B cell (primary cell): ENCODE results near the gene KAZN. TPM values are rescaled to one million over a fixed set of nuclear protein-coding genes. Genes with fewer than 3 reads are reported as not detected.

Experiments
- ATAC-seq: fragments of 200-7000 bp; cut with Tn5 transposase; one replicate; pipeline ENCODE4 v1.10.0; 2021; ENCODE audit warnings: low read depth, mild to moderate bottlenecking, moderate number of reproducible peaks, moderate library complexity
- CTCF ChIA-PET: fragments of 350-600 bp; sonication (Branson Sonifier 250); formaldehyde crosslinking; loops from one replicate; lab custom pipeline; 2021; ENCODE audit warnings: antibody characterized with exemption, inconsistent platforms; lab: Charles Lee
- POLR2A ChIA-PET: fragments of 350-600 bp; sonication (Branson Sonifier 250); formaldehyde crosslinking; loops from one replicate; lab custom pipeline; 2021; ENCODE audit warnings: antibody characterized with exemption; lab: Charles Lee
- DNase-seq: peaks from one replicate; pipeline ENCODE4 v3.0.0; 2013
- H2AFZ ChIP-seq: 2 replicates; pipeline ENCODE4 v1.6.1; 2012; ENCODE audit warnings: mild to moderate bottlenecking, low read depth, low read length; ENCODE audit not compliant: insufficient read depth, poor library complexity, severe bottlenecking
- H3K27ac ChIP-seq, 2 donors: 1 replicate in 1 of 2; 2 replicates in 1 of 2; pipeline ENCODE4 v1.5.1; 2012 to 2013; ENCODE audit warnings: low read length in 2 of 2, mild to moderate bottlenecking in 2 of 2, moderate library complexity in 1 of 2
- H3K27me3 ChIP-seq, 4 experiments: fragments of 200-600 bp in 1 of 4; sonication (generic) in 1 of 4; replicated peaks in 1 of 4; 1 replicate in 2 of 4; 2 replicates in 2 of 4; pipeline versions ENCODE4 v1.6.1 to v1.7.0; 2013 to 2016; ENCODE audit warnings: low read length in 3 of 4, mild to moderate bottlenecking in 2 of 4, mixed read lengths in 1 of 4, moderate library complexity in 1 of 4; ENCODE audit not compliant: insufficient read depth in 4 of 4, control insufficient read depth in 3 of 4; ENCODE audit errors: control extremely low read depth in 1 of 4
- H3K36me3 ChIP-seq, 2 experiments: replicated peaks in 1 of 2; 1 replicate in 1 of 2; 2 replicates in 1 of 2; pipeline versions ENCODE4 v1.6.1 to v1.7.1; 2013; ENCODE audit warnings: low read length in 1 of 2; ENCODE audit not compliant: insufficient read depth in 2 of 2, control insufficient read depth in 1 of 2; ENCODE audit errors: control extremely low read depth in 1 of 2, extremely low read depth in 1 of 2
- H3K4me1 ChIP-seq, 2 donors: fragments of 200-600 bp in 1 of 2; sonication (generic) in 1 of 2; 1 replicate in 1 of 2; 2 replicates in 1 of 2; pipeline versions ENCODE4 v1.5.1 to v1.6.1; 2013 to 2017; ENCODE audit warnings: low read length in 2 of 2; ENCODE audit not compliant: control insufficient read depth in 2 of 2, insufficient read depth in 2 of 2
- H3K4me2 ChIP-seq: replicated peaks from 2 replicates; pipeline ENCODE3; 2012; ENCODE audit warnings: mild to moderate bottlenecking, low read depth, low read length; ENCODE audit not compliant: poor library complexity, severe bottlenecking
- H3K4me3 ChIP-seq, 5 experiments: fragments of 200-600 bp in 1 of 5; sonication (generic) in 1 of 5; 1 replicate in 3 of 5; 2 replicates in 2 of 5; pipeline versions ENCODE4 v1.5.1 to v1.7.0; 2011 to 2016; ENCODE audit warnings: low read length in 4 of 5, mild to moderate bottlenecking in 4 of 5, low read depth in 2 of 5, control low read depth in 1 of 5, moderate library complexity in 1 of 5; ENCODE audit not compliant: insufficient read depth in 1 of 5; ENCODE audit errors: control extremely low read depth in 1 of 5, extremely low read depth in 1 of 5
- H3K79me2 ChIP-seq: fragments of 200-600 bp; sonication (generic); one replicate; pipeline ENCODE4 v1.6.0; 2016; ENCODE audit warnings: low read length; ENCODE audit not compliant: control insufficient read depth, insufficient read depth
- H3K9ac ChIP-seq: fragments of 200-600 bp; sonication (generic); 2 replicates; pipeline ENCODE4 v1.6.1; 2017; ENCODE audit warnings: mild to moderate bottlenecking, low read length, moderate library complexity
- H3K9me3 ChIP-seq, 3 donors: one replicate each; pipeline versions ENCODE4 v1.6.1 to v1.7.1; 2013; ENCODE audit warnings: low read length in 2 of 3; ENCODE audit not compliant: control insufficient read depth in 2 of 3, insufficient read depth in 1 of 3; ENCODE audit errors: control extremely low read depth in 1 of 3
- H4K20me1 ChIP-seq: 2 replicates; pipeline ENCODE4 v1.6.0; 2012; ENCODE audit warnings: mild to moderate bottlenecking, low read length; ENCODE audit not compliant: insufficient read depth, control insufficient read depth, poor library complexity, severe bottlenecking
- H3K27ac Mint-ChIP-seq: one replicate; pipeline ENCODE4 v1.8.0; 2021; ENCODE audit warnings: mixed read lengths
- H3K27me3 Mint-ChIP-seq: one replicate; pipeline ENCODE4 v1.8.0; 2021; ENCODE audit warnings: mixed read lengths
- H3K4me1 Mint-ChIP-seq: one replicate; pipeline ENCODE4 v1.8.0; 2021; ENCODE audit warnings: mixed read lengths
- H3K4me3 Mint-ChIP-seq: one replicate; pipeline ENCODE4 v1.8.0; 2021; ENCODE audit warnings: mixed read lengths
- H3K9me3 Mint-ChIP-seq: one replicate; pipeline ENCODE4 v1.8.0; 2022; ENCODE audit warnings: mixed read lengths; ENCODE audit not compliant: insufficient read depth
- EZH2 ChIP-seq: IDR thresholded peaks from 2 replicates; pipeline ENCODE4 v1.6.1; 2012; ENCODE audit warnings: borderline replicate concordance, low read depth, mild to moderate bottlenecking, moderate library complexity, low read length; ENCODE audit not compliant: insufficient read depth, poor library complexity, severe bottlenecking
- WGBS: methylation state at CpG from one replicate; pipeline ENCODE4 v1.1.5; 2013; ENCODE audit warnings: missing lambda C conversion rate; ENCODE audit not compliant: insufficient coverage; 5-methylcytosine and 5-hydroxymethylcytosine counted together
- intact Hi-C: fragments of 100-400 bp; cut with micrococcal nuclease; formaldehyde crosslinking; loops from one replicate; pipeline ENCODE4 v1.10.0; 2022
- polyA plus RNA-seq: library from polyadenylated mRNA; depleted of rRNA; stranded (reverse); fragments of >200 nt; gene quantifications from 2 replicates; pipeline ENCODE4 v1.2.3, GENCODE V29; 2012
- total RNA-seq, 2 donors: library from RNA; stranded (reverse); fragments of 120-200 nt in 1 of 2; gene quantifications; 1 replicate in 1 of 2; 2 replicates in 1 of 2; pipeline versions ENCODE4 v1.2.3 to v1.2.4, GENCODE V29; 2013 to 2022
- TF ChIP-seq, protein P1 (sequence below): fragments of 200-600 bp; IDR thresholded peaks from one replicate; pipeline ENCODE4 v1.8.0; 2022; ENCODE audit warnings: antibody characterized with exemption, mild to moderate bottlenecking

The KAZN gene
- total and polyA plus RNA-seq, 2 donors (not counting 1 experiment from before 2014, with no cell fraction given) = 0.13 to 0.39 TPM

DNA sequence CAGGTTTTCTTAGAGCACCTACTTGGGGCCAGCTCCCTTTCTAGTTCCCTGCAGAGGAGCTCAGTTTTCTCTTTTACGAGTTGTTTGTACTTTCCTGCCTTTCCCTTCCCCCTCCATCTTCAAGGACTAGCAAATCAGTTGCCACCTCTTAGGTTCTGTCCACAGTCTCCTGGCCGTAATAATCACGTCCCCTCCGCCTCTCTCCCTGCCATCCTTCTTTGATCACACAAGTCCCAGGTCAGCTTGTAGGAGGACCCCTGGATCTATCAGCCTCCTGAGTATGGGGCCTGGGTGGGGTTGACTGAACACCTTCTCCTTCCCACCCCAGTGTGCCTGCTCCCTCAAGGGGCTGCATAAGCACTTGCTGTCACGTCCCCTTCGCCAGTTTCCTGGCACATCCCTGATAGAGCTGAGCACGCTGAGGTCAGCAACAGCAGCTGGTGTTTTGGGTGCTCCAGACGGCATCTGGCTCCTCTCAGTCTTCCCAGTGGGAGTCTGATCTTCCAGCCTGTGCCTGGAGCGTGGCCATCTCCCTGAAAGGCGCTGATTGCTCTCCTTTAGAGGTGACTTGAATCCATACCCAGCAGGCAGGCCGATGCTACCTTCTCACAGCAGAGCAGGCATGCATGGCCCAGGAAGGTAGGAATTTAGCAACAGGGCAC is 338.9 kb downstream of the KAZN start:
- no peak for TF ChIP-seq EZH2
- TF ChIP-seq, protein P1, sequence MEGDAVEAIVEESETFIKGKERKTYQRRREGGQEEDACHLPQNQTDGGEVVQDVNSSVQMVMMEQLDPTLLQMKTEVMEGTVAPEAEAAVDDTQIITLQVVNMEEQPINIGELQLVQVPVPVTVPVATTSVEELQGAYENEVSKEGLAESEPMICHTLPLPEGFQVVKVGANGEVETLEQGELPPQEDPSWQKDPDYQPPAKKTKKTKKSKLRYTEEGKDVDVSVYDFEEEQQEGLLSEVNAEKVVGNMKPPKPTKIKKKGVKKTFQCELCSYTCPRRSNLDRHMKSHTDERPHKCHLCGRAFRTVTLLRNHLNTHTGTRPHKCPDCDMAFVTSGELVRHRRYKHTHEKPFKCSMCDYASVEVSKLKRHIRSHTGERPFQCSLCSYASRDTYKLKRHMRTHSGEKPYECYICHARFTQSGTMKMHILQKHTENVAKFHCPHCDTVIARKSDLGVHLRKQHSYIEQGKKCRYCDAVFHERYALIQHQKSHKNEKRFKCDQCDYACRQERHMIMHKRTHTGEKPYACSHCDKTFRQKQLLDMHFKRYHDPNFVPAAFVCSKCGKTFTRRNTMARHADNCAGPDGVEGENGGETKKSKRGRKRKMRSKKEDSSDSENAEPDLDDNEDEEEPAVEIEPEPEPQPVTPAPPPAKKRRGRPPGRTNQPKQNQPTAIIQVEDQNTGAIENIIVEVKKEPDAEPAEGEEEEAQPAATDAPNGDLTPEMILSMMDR = no peak
- no peak overlapping the region for H3K27ac Mint-ChIP-seq
- no peaks in the 10 kb centered on the region for H3K27me3 Mint-ChIP-seq
- no peaks in the 10 kb centered on the region for H3K9me3 Mint-ChIP-seq
- no peaks in the 10 kb centered on the region for H3K36me3 ChIP-seq
- no peak overlapping the region for H3K4me3 Mint-ChIP-seq
- ATAC-seq = no peak
- no peak overlapping the region for H3K4me2 ChIP-seq
- no peaks in the 10 kb centered on the region for H3K79me2 ChIP-seq
- ChIA-PET CTCF (no interaction called here), POLR2A (no interaction called here)
- no peak overlapping the region for H2AFZ ChIP-seq
- no peaks in the 10 kb centered on the region for H3K27me3 ChIP-seq
- H3K9ac ChIP-seq = no peak overlapping the region
- H3K4me1 ChIP-seq = no peaks in the 10 kb centered on the region
- no peak for DNase-seq
- intact Hi-C loops = no loop called here
- no peak overlapping the region for H3K4me3 ChIP-seq
- H3K9me3 ChIP-seq = no peaks in the 10 kb centered on the region
- H4K20me1 ChIP-seq = no peaks in the 10 kb centered on the region
- H3K4me1 Mint-ChIP-seq = no peaks in the 10 kb centered on the region
- WGBS = 87% methylated on average over 9 of the region's 11 CpGs
- H3K27ac ChIP-seq = no peak overlapping the region

DNA sequence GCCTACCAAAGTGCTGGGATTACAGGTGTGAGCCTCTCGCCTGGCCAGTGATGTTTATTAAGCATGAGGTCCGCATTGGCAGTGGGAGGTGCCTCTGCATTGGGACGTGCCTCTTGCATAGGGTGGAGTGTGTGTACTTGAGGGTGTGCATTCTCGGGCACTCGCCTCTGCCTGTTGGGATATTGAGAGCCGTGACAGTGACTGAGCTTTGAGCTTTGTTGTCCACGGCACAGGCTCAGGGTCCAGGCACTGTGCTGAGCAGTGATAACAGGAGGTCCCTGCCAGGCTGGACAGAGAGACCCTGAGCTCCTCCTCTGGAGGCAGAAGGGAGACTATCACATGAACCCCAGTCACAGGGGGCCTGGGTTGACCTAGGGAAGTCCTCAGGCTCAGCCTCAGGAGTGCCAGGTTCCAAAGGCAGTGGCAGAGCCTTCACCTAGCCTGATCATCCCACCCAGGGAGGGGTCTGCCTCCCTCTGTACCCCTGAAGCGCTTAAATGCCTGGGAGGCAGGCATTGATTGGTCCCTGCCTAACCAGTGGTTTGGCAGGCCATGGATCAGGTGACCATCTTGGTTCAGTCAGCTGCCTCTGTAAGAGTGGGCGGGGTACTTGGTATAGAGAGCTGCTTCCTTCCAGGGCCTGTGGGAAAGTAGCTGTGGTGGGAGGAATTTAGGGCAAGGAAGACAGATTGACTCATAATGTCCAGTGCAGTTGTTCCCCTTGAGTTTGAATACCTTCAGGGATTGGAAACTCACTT is 341.2 kb downstream of the KAZN start:
- no peak for ATAC-seq
- Histone ChIP-seq H3K4me2 (no peak overlapping the region), H3K4me3 (no peak overlapping the region), H3K36me3 (no peaks in the 10 kb centered on the region), H3K27ac (no peak overlapping the region), H4K20me1 (no peaks in the 10 kb centered on the region), H2AFZ (no peak overlapping the region), H3K9me3 (no peaks in the 10 kb centered on the region), H3K9ac (no peak overlapping the region), H3K27me3 (no peaks in the 10 kb centered on the region), H3K4me1 (no peaks in the 10 kb centered on the region), H3K79me2 (no peaks in the 10 kb centered on the region)
- TF ChIP-seq, protein P1 = no peak
- no peak for TF ChIP-seq EZH2
- H3K4me1 Mint-ChIP-seq = no peaks in the 10 kb centered on the region
- no peak overlapping the region for H3K4me3 Mint-ChIP-seq
- intact Hi-C loops = no loop called here
- ChIA-PET POLR2A (no interaction called here), CTCF (no interaction called here)
- no peak for DNase-seq
- no peaks in the 10 kb centered on the region for H3K27me3 Mint-ChIP-seq
- 92% methylated on average over 9 of the region's 9 CpGs for WGBS
- no peaks in the 10 kb centered on the region for H3K9me3 Mint-ChIP-seq
- H3K27ac Mint-ChIP-seq = no peak overlapping the region
